Esophagus (tissue), 2 donors: ENCODE measurements around the gene GRID1. TPM values are rescaled to one million over a fixed set of nuclear protein-coding genes. Genes with fewer than 3 reads are reported as not detected.

ENCODE experiments used
- H3K27ac ChIP-seq, 2 donors: one replicate each; pipeline ENCODE4 v1.5.1; 2013; ENCODE audit warnings: low read depth in 2 of 2, mild to moderate bottlenecking in 2 of 2, inconsistent platforms in 1 of 2, low read length in 1 of 2, moderate library complexity in 1 of 2
- H3K27me3 ChIP-seq, 2 donors: one replicate each; pipeline ENCODE4 v1.6.1; 2013; ENCODE audit warnings: low read length in 2 of 2, control low read depth in 1 of 2, mild to moderate bottlenecking in 1 of 2; ENCODE audit not compliant: insufficient read depth in 2 of 2, control insufficient read depth in 1 of 2
- H3K36me3 ChIP-seq, 2 donors: one replicate each; pipeline ENCODE4 v1.6.1; 2013; ENCODE audit warnings: low read length in 1 of 2; ENCODE audit not compliant: control insufficient read depth in 2 of 2, insufficient read depth in 2 of 2
- H3K4me1 ChIP-seq, 2 donors: one replicate each; pipeline ENCODE4 v1.6.1; 2013; ENCODE audit warnings: low read length in 1 of 2; ENCODE audit not compliant: control insufficient read depth in 2 of 2, insufficient read depth in 2 of 2
- H3K4me3 ChIP-seq, 2 donors: one replicate each; pipeline ENCODE4 v1.5.1; 2013; ENCODE audit warnings: low read length in 2 of 2, mild to moderate bottlenecking in 2 of 2, low read depth in 1 of 2, moderate library complexity in 1 of 2
- H3K9me3 ChIP-seq, 2 donors: one replicate each; pipeline ENCODE4 v1.6.1; 2013; ENCODE audit warnings: mild to moderate bottlenecking in 2 of 2, low read depth in 1 of 2, low read length in 1 of 2, moderate library complexity in 1 of 2; ENCODE audit not compliant: control insufficient read depth in 2 of 2, insufficient read depth in 1 of 2
- whole genome bisulfite sequencing, 2 donors: extraction: QIAGEN DNeasy Blood & Tissue Kit; methylation state at CpG; one replicate each; pipeline ENCODE4 v1.1.7; 2013; 5-methylcytosine and 5-hydroxymethylcytosine counted together
- polyA plus RNA-seq, 2 donors: library from polyadenylated mRNA; stranded (reverse); fragments of 200-250 nt; gene quantifications; one replicate each; pipeline ENCODE4 v1.2.3, GENCODE V29; 2013
- donor health status: healthy with polysubstance abuse.
- donor health status: Bipolar disorder and iron deficiency.

GRID1 gene
- polyA plus RNA-seq, 2 donors: 0.04 to 0.32 TPM

GRCh38 chr10:86349940-86350630, 16.5 kb downstream of the GRID1 start:
- no peak overlapping the region for H3K27ac ChIP-seq
- H3K36me3 ChIP-seq: no peaks in the 10 kb centered on the region
- H3K4me1 ChIP-seq: no peaks in the 10 kb centered on the region
- 71 to 74% methylated on average over 5 of the region's 5 CpGs for WGBS, 2 donors
- no peaks in the 10 kb centered on the region for H3K27me3 ChIP-seq
- peaks cover 0 to 7% of the 10 kb centered on the region in 2 donors for H3K9me3 ChIP-seq
- H3K4me3 ChIP-seq: no peak overlapping the region

GRCh38 chr10:86349474-86349873, 17.1 kb downstream of the GRID1 start:
- Histone ChIP-seq H3K4me1 (no peaks in the 10 kb centered on the region), H3K27ac (no peak overlapping the region), H3K27me3 (no peaks in the 10 kb centered on the region), H3K4me3 (no peak overlapping the region), H3K9me3 (peaks cover 0 to 7% of the 10 kb centered on the region in 2 donors), H3K36me3 (no peaks in the 10 kb centered on the region)
- 40 to 51% methylated on average over 3 of the region's 3 CpGs for WGBS, 2 donors

GRCh38 chr10:86348321-86349210, 18.0 kb downstream of the GRID1 start:
- H3K36me3 ChIP-seq: no peaks in the 10 kb centered on the region
- WGBS, 2 donors: 83 to 85% methylated on average over 23 of the region's 23 CpGs
- peaks cover 0 to 7% of the 10 kb centered on the region in 2 donors for H3K9me3 ChIP-seq
- no peaks in the 10 kb centered on the region for H3K4me1 ChIP-seq
- no peak overlapping the region for H3K27ac ChIP-seq
- H3K4me3 ChIP-seq: no peak overlapping the region
- no peaks in the 10 kb centered on the region for H3K27me3 ChIP-seq

- H3K27me3 ChIP-seq: no peaks in the 10 kb centered on the region
- peaks cover 0 to 7% of the 10 kb centered on the region in 2 donors for H3K9me3 ChIP-seq
- H3K4me1 ChIP-seq: no peaks in the 10 kb centered on the region
- 88 to 91% methylated on average over 6 of the region's 6 CpGs for WGBS, 2 donors
- H3K36me3 ChIP-seq: no peaks in the 10 kb centered on the region
- H3K4me3 ChIP-seq: no peak overlapping the region
- H3K27ac ChIP-seq: no peak overlapping the region
Observed at GRCh38 chr10:86347856-86348255, 18.7 kb downstream of the GRID1 start.

- H3K27me3 ChIP-seq: no peaks in the 10 kb centered on the region
- no peaks in the 10 kb centered on the region for H3K4me1 ChIP-seq
- WGBS, 2 donors: 76 to 79% methylated on average over 10 to 11 of the region's 11 CpGs
- H3K27ac ChIP-seq: no peak overlapping the region
- H3K9me3 ChIP-seq: peaks cover 0 to 2% of the 10 kb centered on the region in 2 donors
- no peaks in the 10 kb centered on the region for H3K36me3 ChIP-seq
- no peak overlapping the region for H3K4me3 ChIP-seq
Observed at GRCh38 chr10:86346799-86347665, 19.6 kb downstream of the GRID1 start.

- no peak overlapping the region for H3K4me3 ChIP-seq
- no peaks in the 10 kb centered on the region for H3K27me3 ChIP-seq
- WGBS, 2 donors: 62 to 67% methylated on average over 13 of the region's 13 CpGs
- no peak overlapping the region for H3K27ac ChIP-seq
- no peaks in the 10 kb centered on the region for H3K9me3 ChIP-seq
- no peaks in the 10 kb centered on the region for H3K36me3 ChIP-seq
- no peaks in the 10 kb centered on the region for H3K4me1 ChIP-seq
Observed at GRCh38 chr10:86345859-86346798, 20.5 kb downstream of the GRID1 start.

GRCh38 chr10:86345296-86345858, 21.2 kb downstream of the GRID1 start:
- Histone ChIP-seq H3K36me3 (no peaks in the 10 kb centered on the region), H3K4me3 (no peak overlapping the region), H3K27me3 (no peaks in the 10 kb centered on the region), H3K9me3 (no peaks in the 10 kb centered on the region), H3K4me1 (no peaks in the 10 kb centered on the region), H3K27ac (no peak overlapping the region)
- WGBS, 2 donors: 95 to 96% methylated on average over 4 of the region's 4 CpGs

- WGBS, 2 donors: 53 to 55% methylated on average over 6 of the region's 6 CpGs
- H3K4me3 ChIP-seq: no peak overlapping the region
- H3K4me1 ChIP-seq: no peaks in the 10 kb centered on the region
- H3K27ac ChIP-seq: no peak overlapping the region
- H3K9me3 ChIP-seq: no peaks in the 10 kb centered on the region
- no peaks in the 10 kb centered on the region for H3K36me3 ChIP-seq
- no peaks in the 10 kb centered on the region for H3K27me3 ChIP-seq
Observed at GRCh38 chr10:86344714-86345161, 21.9 kb downstream of the GRID1 start.
